ENCODE data around the gene DNAJC15.

DNAJC15 gene

DNA sequence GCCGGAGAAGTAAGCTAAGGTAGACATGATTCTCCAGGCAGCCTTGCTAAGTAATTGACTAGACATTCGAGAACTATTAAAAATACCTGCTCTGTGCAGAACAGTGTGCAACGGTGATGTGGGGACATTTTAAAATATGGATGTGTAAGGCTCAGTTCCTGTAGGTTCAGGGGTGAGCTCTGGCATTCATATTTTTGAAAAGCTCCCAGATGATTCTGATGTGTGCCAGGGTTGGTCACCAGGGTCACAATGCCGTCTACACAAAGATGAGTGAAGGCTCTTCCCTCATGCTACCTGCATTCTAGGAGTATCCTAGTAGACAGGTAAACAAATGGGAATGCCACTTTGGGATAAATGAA is 30.6 kb upstream of the DNAJC15 start:
- ChIA-PET CTCF (interaction anchor here (1.0 to 3.8 kb wide), 8 partner anchors 18 to 812 kb away, joined by 3 to 22 read pairs (median 4); no protein-coding TSS in a partner anchor), POLR2A (interaction anchor here (0.8 to 1.0 kb wide), 2 partner anchors 8 to 30 kb away, joined by 3 to 5 read pairs; no protein-coding TSS in a partner anchor)
- TF ChIP-seq, protein P1, sequence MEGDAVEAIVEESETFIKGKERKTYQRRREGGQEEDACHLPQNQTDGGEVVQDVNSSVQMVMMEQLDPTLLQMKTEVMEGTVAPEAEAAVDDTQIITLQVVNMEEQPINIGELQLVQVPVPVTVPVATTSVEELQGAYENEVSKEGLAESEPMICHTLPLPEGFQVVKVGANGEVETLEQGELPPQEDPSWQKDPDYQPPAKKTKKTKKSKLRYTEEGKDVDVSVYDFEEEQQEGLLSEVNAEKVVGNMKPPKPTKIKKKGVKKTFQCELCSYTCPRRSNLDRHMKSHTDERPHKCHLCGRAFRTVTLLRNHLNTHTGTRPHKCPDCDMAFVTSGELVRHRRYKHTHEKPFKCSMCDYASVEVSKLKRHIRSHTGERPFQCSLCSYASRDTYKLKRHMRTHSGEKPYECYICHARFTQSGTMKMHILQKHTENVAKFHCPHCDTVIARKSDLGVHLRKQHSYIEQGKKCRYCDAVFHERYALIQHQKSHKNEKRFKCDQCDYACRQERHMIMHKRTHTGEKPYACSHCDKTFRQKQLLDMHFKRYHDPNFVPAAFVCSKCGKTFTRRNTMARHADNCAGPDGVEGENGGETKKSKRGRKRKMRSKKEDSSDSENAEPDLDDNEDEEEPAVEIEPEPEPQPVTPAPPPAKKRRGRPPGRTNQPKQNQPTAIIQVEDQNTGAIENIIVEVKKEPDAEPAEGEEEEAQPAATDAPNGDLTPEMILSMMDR (IDR thresholded peaks at IDR 0.05; ENCODE audit: control extremely low read depth, extremely low read depth, low read depth, missing control alignments) = no peak
- DNase-seq (ENCODE audit: extremely low spot score) = no peak

DNA sequence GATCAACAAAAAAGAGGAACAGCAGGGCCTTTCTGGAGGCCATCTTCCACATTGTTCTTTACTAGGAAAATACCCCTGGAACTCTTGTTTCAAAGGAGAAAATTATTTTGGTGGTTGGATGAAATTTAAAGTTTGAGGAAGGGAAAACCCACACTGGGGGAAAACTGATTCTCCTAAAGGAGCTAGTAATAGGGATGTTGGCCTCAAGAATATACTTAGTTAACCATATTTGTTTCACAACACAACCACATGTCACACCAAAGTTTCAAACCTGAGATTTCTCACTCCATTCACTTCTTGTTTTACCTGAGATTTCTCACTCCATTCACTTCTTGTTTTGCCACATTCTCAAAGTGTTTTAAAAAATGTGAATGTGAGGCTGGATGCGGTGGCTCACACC is 28.5 kb upstream of the DNAJC15 start:
- CTCF ChIA-PET = interaction anchor here (1.0 kb wide), 1 partner anchor 23 kb away, joined by 5 read pairs; no protein-coding TSS in a partner anchor
- TF ChIP-seq, protein P1 (IDR thresholded peaks at IDR 0.05; ENCODE audit: control extremely low read depth, extremely low read depth, low read depth, missing control alignments) = no peak
- POLR2A ChIA-PET = no interaction called here
- DNase-seq (ENCODE audit: extremely low spot score) = no peak

DNA sequence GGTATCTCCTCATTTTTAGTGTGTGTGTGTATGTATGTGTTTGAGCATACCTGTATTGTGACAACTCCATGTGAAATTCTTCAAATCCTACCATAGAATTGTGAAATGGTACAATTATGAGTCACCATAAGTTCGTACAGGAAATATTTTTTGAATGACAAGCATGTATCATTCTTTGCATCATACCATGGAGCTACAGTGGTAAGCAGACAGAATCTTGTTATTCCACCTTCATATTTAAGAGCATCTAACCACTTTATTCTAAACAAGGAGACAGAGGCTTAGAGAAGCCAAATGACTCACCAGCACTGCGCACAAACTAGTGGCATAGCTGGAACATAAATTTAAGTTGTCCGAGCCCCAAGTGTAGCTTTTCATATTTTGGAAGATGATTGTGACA is 26.8 kb upstream of the DNAJC15 start:
- TF ChIP-seq, protein P1 (IDR thresholded peaks at IDR 0.05; ENCODE audit: control extremely low read depth, extremely low read depth, low read depth, missing control alignments) = no peak
- no peak for DNase-seq (ENCODE audit: extremely low spot score)
- CTCF ChIA-PET = interaction anchor here (1.0 to 3.7 kb wide), 3 partner anchors 9 to 27 kb away, joined by 4 to 12 read pairs (median 8); no protein-coding TSS in a partner anchor
- POLR2A ChIA-PET = no interaction called here

DNA sequence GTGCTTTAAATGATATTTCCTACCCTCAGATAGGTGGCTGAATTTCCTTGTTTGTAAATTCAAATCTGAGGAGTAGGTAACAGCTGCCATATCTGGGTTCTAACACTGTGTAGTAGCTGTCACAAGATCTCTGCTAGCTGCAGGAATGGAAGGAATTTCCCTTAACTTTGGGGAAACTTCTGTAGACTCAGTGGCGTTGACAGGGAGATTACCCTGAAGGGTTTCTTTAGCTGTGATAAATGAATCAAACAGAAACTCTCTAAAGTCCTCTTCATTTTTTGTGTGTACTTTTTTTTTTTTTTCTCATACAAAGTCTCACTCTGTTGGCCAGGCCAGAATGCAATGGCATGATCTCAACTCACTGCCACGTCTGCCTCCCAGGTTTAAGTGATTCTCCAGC is 26.0 kb upstream of the DNAJC15 start:
- POLR2A ChIA-PET = interaction anchor here (0.6 to 0.7 kb wide), 2 partner anchors 29 to 439 kb away, joined by 3 read pairs; no protein-coding TSS in a partner anchor
- TF ChIP-seq, protein P1 (IDR thresholded peaks at IDR 0.05; ENCODE audit: control extremely low read depth, extremely low read depth, low read depth, missing control alignments) = no peak
- peak; percentile 52 for DNase-seq (ENCODE audit: extremely low spot score)
- CTCF ChIA-PET = interaction anchor here (0.7 to 3.7 kb wide), 6 partner anchors 8 to 79 kb away, joined by 3 to 12 read pairs (median 6); no protein-coding TSS in a partner anchor

DNA sequence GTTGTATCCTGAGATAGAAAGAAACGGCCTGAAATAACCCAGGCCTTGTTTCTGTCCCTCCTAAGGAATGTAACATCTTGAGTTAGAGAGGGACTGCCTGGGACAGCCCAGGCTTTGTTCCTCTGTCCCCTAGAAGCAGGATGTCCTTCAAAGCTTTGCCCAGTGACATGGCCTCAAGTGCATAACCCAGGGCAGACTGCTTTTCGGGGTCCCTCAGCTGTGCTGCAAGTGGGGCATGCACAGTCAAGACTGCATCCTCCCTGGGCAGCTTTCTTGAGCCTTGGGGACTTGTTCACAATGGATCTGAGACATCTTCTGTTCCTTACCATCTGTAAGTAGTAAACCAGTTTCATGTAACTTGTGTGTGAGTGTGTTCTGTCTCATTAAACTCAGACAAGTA is 23.9 kb upstream of the DNAJC15 start:
- ChIA-PET CTCF (interaction anchor here (2.5 to 3.7 kb wide), 2 partner anchors 12 to 30 kb away, joined by 7 to 12 read pairs; no protein-coding TSS in a partner anchor), POLR2A (no interaction called here)
- DNase-seq (ENCODE audit: extremely low spot score) = no peak
- TF ChIP-seq, protein P1 (IDR thresholded peaks at IDR 0.05; ENCODE audit: control extremely low read depth, extremely low read depth, low read depth, missing control alignments) = no peak

DNA sequence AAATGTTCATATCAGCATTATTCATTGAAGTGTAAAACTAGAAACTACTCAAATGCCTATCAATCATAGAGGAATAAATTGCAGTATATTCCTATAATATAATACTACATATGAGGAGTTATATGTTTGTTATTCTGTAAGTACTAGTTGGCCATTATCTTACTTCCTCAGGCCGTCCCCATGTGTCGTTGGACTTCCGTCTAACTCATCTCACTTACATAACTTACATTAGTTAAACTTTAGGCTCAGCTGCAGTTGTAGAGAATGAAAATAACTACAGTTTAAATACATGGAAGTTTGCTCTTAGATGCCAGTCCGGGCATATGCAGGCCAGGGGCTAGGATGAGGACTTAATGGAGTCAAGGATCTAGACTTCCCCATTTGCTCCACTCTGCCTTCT is 22.7 kb upstream of the DNAJC15 start:
- ChIA-PET CTCF (interaction anchor here (1.0 to 1.2 kb wide), 2 partner anchors 10 to 13 kb away, joined by 3 to 4 read pairs; no protein-coding TSS in a partner anchor), POLR2A (no interaction called here)
- no peak for DNase-seq (ENCODE audit: extremely low spot score)
- TF ChIP-seq, protein P1 (IDR thresholded peaks at IDR 0.05; ENCODE audit: control extremely low read depth, extremely low read depth, low read depth, missing control alignments) = no peak

Data from GM10248 (cell line).